Measurements from ENCODE around the gene ACIN1. TPM values are rescaled to one million over a fixed set of nuclear protein-coding genes. Genes with fewer than 3 reads are reported as not detected.

ACIN1 gene
- polyA plus RNA-seq, 1 donor (not counting 4 experiments of a cell fraction or from before 2014, with no cell fraction given), result 104 TPM

DNA sequence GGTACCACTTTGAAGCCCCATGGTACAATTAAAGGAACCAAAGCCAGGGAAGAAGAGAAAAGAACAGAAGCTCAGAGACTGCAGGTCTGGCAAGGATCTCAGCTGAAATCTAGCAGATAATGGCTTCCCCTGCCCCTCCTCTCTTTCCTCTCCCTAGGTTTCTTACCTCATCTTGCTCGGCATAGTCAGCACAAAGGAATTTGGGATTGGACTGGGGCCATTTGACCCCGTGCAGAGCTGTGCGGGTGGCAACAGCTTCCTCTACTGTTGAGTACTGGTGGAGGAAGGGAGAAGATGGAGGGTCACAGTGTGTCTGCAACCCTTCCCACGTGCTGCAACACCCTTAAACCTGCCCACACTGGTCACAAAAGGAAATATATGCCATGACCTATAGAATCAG, 32.9 kb downstream of the ACIN1 start:
- Histone ChIP-seq H3K4me3 (ENCODE audit: control insufficient read depth in 2 of 3, extremely low read depth in 1 of 3, insufficient read depth in 2 of 3, low read depth in 1 of 3, low read length in 3 of 3) (peak overlapping the region in 1 of 3 experiments; percentile 34), H2AFZ (ENCODE audit: control insufficient read depth, low read length) (no peak overlapping the region), H3K27ac (ENCODE audit: control insufficient read depth, insufficient read depth, low read length) (peak overlapping the region; percentile 76), H4K20me1 (ENCODE audit: control insufficient read depth, extremely low read depth, insufficient read depth, low read length) (peaks cover 7% of the 10 kb centered on the region), H3K79me2 (ENCODE audit: control insufficient read depth, insufficient read depth, low read length) (peaks cover 21% of the 10 kb centered on the region), H3K9me1 (ENCODE audit: control insufficient read depth, extremely low read depth, insufficient read depth, low read length) (peaks cover 4% of the 10 kb centered on the region), H3K9ac (ENCODE audit: control insufficient read depth, extremely low read depth, insufficient read depth, low read length) (peak overlapping the region; percentile 28), H3K4me2 (ENCODE audit: control insufficient read depth, extremely low read depth, insufficient read depth, low read depth, low read length) (peak overlapping the region; percentile 67), H3K27me3 (ENCODE audit: control insufficient read depth, extremely low read depth, insufficient read depth, low read length) (no peaks in the 10 kb centered on the region), H3K4me1 (ENCODE audit: control insufficient read depth, extremely low read depth, insufficient read depth, low read length) (peaks cover 20% of the 10 kb centered on the region), H3K36me3 (ENCODE audit: control insufficient read depth in 2 of 2, extremely low read depth in 1 of 2, insufficient read depth in 2 of 2, low read length in 2 of 2) (peaks cover 51 to 62% of the 10 kb centered on the region in 2 experiments), H3K9me3 (ENCODE audit: control insufficient read depth, low read depth, low read length) (no peaks in the 10 kb centered on the region)
- dilution Hi-C loops (cut with MboI; ENCODE audit: extremely low pct_ligation_motif_present, low sequenced_read_pairs), result no loop called here
- DNase-seq (ENCODE audit: low read depth, low spot score) (no peak), FAIRE-seq (peak; percentile 84)
- TF ChIP-seq, protein P1, sequence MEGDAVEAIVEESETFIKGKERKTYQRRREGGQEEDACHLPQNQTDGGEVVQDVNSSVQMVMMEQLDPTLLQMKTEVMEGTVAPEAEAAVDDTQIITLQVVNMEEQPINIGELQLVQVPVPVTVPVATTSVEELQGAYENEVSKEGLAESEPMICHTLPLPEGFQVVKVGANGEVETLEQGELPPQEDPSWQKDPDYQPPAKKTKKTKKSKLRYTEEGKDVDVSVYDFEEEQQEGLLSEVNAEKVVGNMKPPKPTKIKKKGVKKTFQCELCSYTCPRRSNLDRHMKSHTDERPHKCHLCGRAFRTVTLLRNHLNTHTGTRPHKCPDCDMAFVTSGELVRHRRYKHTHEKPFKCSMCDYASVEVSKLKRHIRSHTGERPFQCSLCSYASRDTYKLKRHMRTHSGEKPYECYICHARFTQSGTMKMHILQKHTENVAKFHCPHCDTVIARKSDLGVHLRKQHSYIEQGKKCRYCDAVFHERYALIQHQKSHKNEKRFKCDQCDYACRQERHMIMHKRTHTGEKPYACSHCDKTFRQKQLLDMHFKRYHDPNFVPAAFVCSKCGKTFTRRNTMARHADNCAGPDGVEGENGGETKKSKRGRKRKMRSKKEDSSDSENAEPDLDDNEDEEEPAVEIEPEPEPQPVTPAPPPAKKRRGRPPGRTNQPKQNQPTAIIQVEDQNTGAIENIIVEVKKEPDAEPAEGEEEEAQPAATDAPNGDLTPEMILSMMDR (optimal IDR thresholded peaks at IDR 0.05 in 1 of 3, IDR thresholded peaks at IDR 0.05 in 1 of 3, conservative IDR thresholded peaks at IDR 0.05 in 1 of 3; ENCODE audit: extremely low read depth in 1 of 3, insufficient read depth in 2 of 3, low read length in 3 of 3), result peak in 2 of 3 experiments; percentile 15 to 27
- TF ChIP-seq EZH2 (IDR thresholded peaks at IDR 0.05; ENCODE audit: low read length), result no peak

DNA sequence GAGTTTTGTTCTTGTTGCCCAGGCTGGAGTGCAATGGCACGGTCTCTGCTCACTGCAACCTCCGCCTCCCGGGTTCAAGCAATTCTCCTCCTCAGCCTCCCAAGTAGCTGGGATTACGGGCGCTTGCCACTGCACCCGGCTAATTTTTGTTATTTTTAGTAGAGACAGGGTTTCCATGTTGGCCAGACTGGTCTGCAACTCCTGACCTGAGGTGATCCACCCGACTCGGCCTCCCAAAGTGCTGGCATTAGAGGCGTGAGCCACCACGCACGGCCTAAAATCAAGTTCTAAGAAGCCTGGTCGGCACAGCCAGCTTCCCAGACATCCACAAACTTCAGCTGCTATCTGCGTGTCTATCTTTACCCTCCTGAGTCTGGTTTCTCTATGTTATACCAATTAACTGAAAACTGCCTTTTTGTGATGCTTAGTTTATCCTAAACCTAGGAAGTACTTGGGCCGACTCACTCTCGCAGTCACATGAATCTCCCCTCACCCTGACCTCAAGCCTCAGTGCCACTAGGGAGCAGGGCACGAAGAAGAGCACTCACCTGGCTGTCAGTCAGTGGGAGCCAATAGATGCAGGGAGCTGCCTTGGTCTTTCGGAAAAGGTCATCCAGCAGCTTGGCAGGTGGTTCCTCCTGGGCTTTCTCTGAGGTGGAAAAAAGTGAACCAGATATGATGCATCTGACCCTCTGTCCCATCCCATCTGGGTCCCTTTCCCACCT, 34.2 kb downstream of the ACIN1 start:
- H3K4me2 ChIP-seq (ENCODE audit: control insufficient read depth, extremely low read depth, insufficient read depth, low read depth, low read length), result no peak overlapping the region
- no peak overlapping the region for H3K27ac ChIP-seq (ENCODE audit: control insufficient read depth, insufficient read depth, low read length)
- peaks cover 30% of the 10 kb centered on the region for H3K4me1 ChIP-seq (ENCODE audit: control insufficient read depth, extremely low read depth, insufficient read depth, low read length)
- no peaks in the 10 kb centered on the region for H3K9me1 ChIP-seq (ENCODE audit: control insufficient read depth, extremely low read depth, insufficient read depth, low read length)
- dilution Hi-C loops (cut with MboI; ENCODE audit: extremely low pct_ligation_motif_present, low sequenced_read_pairs), result no loop called here
- TF ChIP-seq, protein P1 (optimal IDR thresholded peaks at IDR 0.05 in 1 of 3, IDR thresholded peaks at IDR 0.05 in 1 of 3, conservative IDR thresholded peaks at IDR 0.05 in 1 of 3; ENCODE audit: extremely low read depth in 1 of 3, insufficient read depth in 2 of 3, low read length in 3 of 3), result no peak
- TF ChIP-seq EZH2 (IDR thresholded peaks at IDR 0.05; ENCODE audit: low read length), result no peak
- no peak for DNase-seq (ENCODE audit: low read depth, low spot score)
- no peaks in the 10 kb centered on the region for H3K9me3 ChIP-seq (ENCODE audit: control insufficient read depth, low read depth, low read length)
- no peak overlapping the region for H3K9ac ChIP-seq (ENCODE audit: control insufficient read depth, extremely low read depth, insufficient read depth, low read length)
- H3K36me3 ChIP-seq (ENCODE audit: control insufficient read depth in 2 of 2, extremely low read depth in 1 of 2, insufficient read depth in 2 of 2, low read length in 2 of 2), result peaks cover 40 to 50% of the 10 kb centered on the region in 2 experiments
- H4K20me1 ChIP-seq (ENCODE audit: control insufficient read depth, extremely low read depth, insufficient read depth, low read length), result no peaks in the 10 kb centered on the region
- H3K27me3 ChIP-seq (ENCODE audit: control insufficient read depth, extremely low read depth, insufficient read depth, low read length), result no peaks in the 10 kb centered on the region
- H3K79me2 ChIP-seq (ENCODE audit: control insufficient read depth, insufficient read depth, low read length), result peaks cover 9% of the 10 kb centered on the region
- no peak overlapping the region for H2AFZ ChIP-seq (ENCODE audit: control insufficient read depth, low read length)
- no peak for FAIRE-seq
- H3K4me3 ChIP-seq (ENCODE audit: control insufficient read depth in 2 of 3, extremely low read depth in 1 of 3, insufficient read depth in 2 of 3, low read depth in 1 of 3, low read length in 3 of 3), result no peak overlapping the region

Measured in keratinocyte (primary cell).